Endometrial microvascular endothelial cells (primary cell): ENCODE data around the gene KCTD17. TPM values are rescaled to one million over a fixed set of nuclear protein-coding genes. Genes with fewer than 3 reads are reported as not detected.

Experiments
- in situ Hi-C: cut with HindIII; loops from 2 replicates; pipeline ENCODE4 v1.10.0; 2017; ENCODE audit warnings: low sequenced_read_pairs, low pct_unique_long_range_greater_than_20kb; ENCODE audit errors: inconsistent ontology term
- total RNA-seq: library from RNA; depleted of rRNA; stranded (reverse); fragments of >200 nt; gene quantifications from one replicate; pipeline ENCODE4 v1.2.3, GENCODE V29; 2015; ENCODE audit errors: inconsistent ontology term

The KCTD17 gene
- total RNA-seq, 1 donor from 2014 or later = 50.5 TPM

- in situ Hi-C loops = no loop called here
These were observed 59.7 kb downstream of the KCTD17 start for GRCh38 chr22:37111156-37111717.

DNA sequence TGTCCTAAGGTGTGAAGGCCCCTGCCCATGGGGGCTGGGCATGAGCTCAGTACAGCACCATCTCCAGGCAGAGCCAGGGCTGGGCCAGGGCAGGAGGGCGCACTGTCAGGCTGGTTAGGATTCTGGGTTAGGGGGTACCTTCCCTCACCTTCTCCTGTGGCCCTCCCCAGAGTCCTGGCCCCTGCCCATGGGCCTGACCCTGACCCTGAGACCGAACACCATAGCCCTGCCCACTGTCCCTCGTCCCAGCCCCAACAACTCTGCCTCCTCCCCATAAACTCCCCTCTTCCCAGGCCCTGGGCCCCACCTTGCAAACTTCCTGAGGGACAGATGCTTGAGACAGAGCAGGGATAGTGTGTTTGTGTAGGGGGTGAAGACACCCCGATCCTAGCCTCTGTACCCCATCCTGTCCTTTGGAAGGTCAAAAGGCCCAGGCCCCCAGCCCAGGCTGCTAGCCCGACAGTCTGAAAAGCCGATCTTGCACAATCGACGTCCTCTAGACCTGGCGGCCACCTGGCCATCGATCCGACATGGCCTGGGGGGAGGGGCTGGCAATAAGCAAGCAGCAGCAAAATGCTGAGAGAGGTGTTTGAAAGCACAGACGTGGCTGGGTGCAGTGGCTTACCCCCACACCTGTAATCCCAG is 60.7 kb downstream of the KCTD17 start:
- in situ Hi-C loops = no loop called here

Other genes with a start within 250 kb of the KCTD17 start
- not detected for gene PVALB, start 234.7 kb upstream of the KCTD17 start, total RNA-seq
- gene NCF4, start 190.7 kb upstream of the KCTD17 start, total RNA-seq = not detected
- 4.1 TPM for gene CSF2RB, start 138.1 kb upstream of the KCTD17 start, total RNA-seq
- 43.2 TPM for gene TST, start 32.3 kb upstream of the KCTD17 start, total RNA-seq
- gene MPST, start 32.0 kb upstream of the KCTD17 start, total RNA-seq = 140 TPM
- gene TMPRSS6, start 58.0 kb downstream of the KCTD17 start, total RNA-seq = not detected
- not detected for gene IL2RB, start 98.2 kb downstream of the KCTD17 start, total RNA-seq
- 2.8 TPM for gene C1QTNF6, start 136.5 kb downstream of the KCTD17 start, total RNA-seq
- gene SSTR3, start 160.7 kb downstream of the KCTD17 start, total RNA-seq = not detected
- gene RAC2, start 192.5 kb downstream of the KCTD17 start, total RNA-seq = 398 TPM
- gene CYTH4, start 230.8 kb downstream of the KCTD17 start, total RNA-seq = 0.19 TPM